H9 (cell line): ENCODE results near the gene STAMBPL1. TPM values are rescaled to one million over a fixed set of nuclear protein-coding genes. Genes with fewer than 3 reads are reported as not detected.

Experiments used
- DNase-seq: peaks from one replicate; pipeline ENCODE4 v3.0.0-alpha.2; 2017
- H2AFZ ChIP-seq: one replicate; pipeline ENCODE4 v1.6.1; 2013; ENCODE audit warnings: mild to moderate bottlenecking, low read length, control low read depth, moderate library complexity
- H2AK5ac ChIP-seq: 2 replicates; pipeline ENCODE4 v1.6.1; 2013; ENCODE audit warnings: low read length, control low read depth, mixed read lengths; ENCODE audit not compliant: insufficient read length
- H2BK120ac ChIP-seq: one replicate; pipeline ENCODE4 v1.6.1; 2013; ENCODE audit warnings: low read depth, mild to moderate bottlenecking, low read length, control low read depth, inconsistent platforms; ENCODE audit not compliant: poor library complexity, severe bottlenecking
- H2BK12ac ChIP-seq: 2 replicates; pipeline ENCODE4 v1.6.1; 2013; ENCODE audit warnings: low read length, control low read depth, mixed read lengths, low read depth; ENCODE audit not compliant: insufficient read length
- H2BK15ac ChIP-seq: 2 replicates; pipeline ENCODE4 v1.6.1; 2013; ENCODE audit warnings: low read depth, low read length, control low read depth
- H2BK20ac ChIP-seq: one replicate; pipeline ENCODE4 v1.6.1; 2013; ENCODE audit warnings: low read depth, mild to moderate bottlenecking, low read length, control low read depth, inconsistent platforms; ENCODE audit not compliant: poor library complexity, severe bottlenecking
- H2BK5ac ChIP-seq: 2 replicates; pipeline ENCODE4 v1.6.1; 2013; ENCODE audit warnings: low read length, control low read depth, mixed read lengths; ENCODE audit not compliant: insufficient read length
- H3K14ac ChIP-seq: 2 replicates; pipeline ENCODE4 v1.6.1; 2013; ENCODE audit warnings: low read length, control low read depth; ENCODE audit not compliant: insufficient read depth
- H3K18ac ChIP-seq: 2 replicates; pipeline ENCODE4 v1.6.1; 2013; ENCODE audit warnings: low read depth, mild to moderate bottlenecking, mixed read lengths, low read length, control low read depth; ENCODE audit not compliant: insufficient read length
- H3K23ac ChIP-seq: 2 replicates; pipeline ENCODE4 v1.6.1; 2013; ENCODE audit warnings: low read length, control low read depth, mixed read lengths, low read depth; ENCODE audit not compliant: insufficient read length
- H3K23me2 ChIP-seq: 2 replicates; pipeline ENCODE4 v1.6.1; 2013; ENCODE audit warnings: low read depth, mild to moderate bottlenecking, mixed read lengths, low read length, control low read depth; ENCODE audit not compliant: insufficient read length, poor library complexity, severe bottlenecking
- H3K27ac ChIP-seq: 2 replicates; pipeline ENCODE4 v1.5.1; 2013; ENCODE audit warnings: low read length, control low read depth, mixed read lengths, low read depth; ENCODE audit not compliant: insufficient read length
- H3K27me3 ChIP-seq: 2 replicates; pipeline ENCODE4 v1.6.1; 2013; ENCODE audit warnings: low read length, control low read depth, inconsistent platforms; ENCODE audit not compliant: insufficient read depth
- H3K4ac ChIP-seq: 2 replicates; pipeline ENCODE4 v1.6.1; 2013; ENCODE audit warnings: low read depth, mild to moderate bottlenecking, control low read depth, inconsistent platforms, low read length, moderate library complexity
- H3K4me1 ChIP-seq: 2 replicates; pipeline ENCODE4 v1.6.1; 2013; ENCODE audit warnings: low read length, control low read depth, inconsistent platforms; ENCODE audit not compliant: insufficient read depth
- H3K4me2 ChIP-seq: 2 replicates; pipeline ENCODE4 v1.6.1; 2013; ENCODE audit warnings: low read length, control low read depth, mixed read lengths; ENCODE audit not compliant: insufficient read length, insufficient read depth
- H3K56ac ChIP-seq: 2 replicates; pipeline ENCODE4 v1.6.1; 2013; ENCODE audit warnings: low read depth, mild to moderate bottlenecking, mixed read lengths, low read length, control low read depth; ENCODE audit not compliant: insufficient read length
- H3K79me1 ChIP-seq: 2 replicates; pipeline ENCODE4 v1.6.1; 2013; ENCODE audit warnings: low read depth, mild to moderate bottlenecking, moderate library complexity, low read length, control low read depth, inconsistent platforms; ENCODE audit not compliant: insufficient read depth, poor library complexity, severe bottlenecking
- H3K79me2 ChIP-seq: 2 replicates; pipeline ENCODE4 v1.6.1; 2013; ENCODE audit warnings: low read length, control low read depth, inconsistent platforms; ENCODE audit not compliant: insufficient read depth
- H3K9ac ChIP-seq: 2 replicates; pipeline ENCODE4 v1.6.1; 2013; ENCODE audit warnings: low read length, control low read depth, mixed read lengths; ENCODE audit not compliant: insufficient read length; ENCODE audit errors: extremely low read depth
- H3K9me3 ChIP-seq: one replicate; pipeline ENCODE4 v1.6.1; 2013; ENCODE audit warnings: low read depth, low read length, inconsistent platforms; ENCODE audit not compliant: control insufficient read depth
- H3T11ph ChIP-seq: one replicate; pipeline ENCODE4 v1.6.1; 2013; ENCODE audit warnings: mild to moderate bottlenecking, low read length, control low read depth, inconsistent platforms
- H4K20me1 ChIP-seq: one replicate; pipeline ENCODE4 v1.6.1; 2013; ENCODE audit not compliant: control insufficient read depth, insufficient read length, insufficient read depth
- H4K5ac ChIP-seq: 2 replicates; pipeline ENCODE4 v1.6.1; 2013; ENCODE audit warnings: low read depth, mild to moderate bottlenecking, mixed read lengths, low read length, control low read depth; ENCODE audit not compliant: insufficient read length
- H4K8ac ChIP-seq: replicated peaks from 2 replicates; pipeline ENCODE4 v1.6.1; 2013; ENCODE audit warnings: low read length, control low read depth, mixed read lengths, low read depth; ENCODE audit not compliant: insufficient read length
- H4K91ac ChIP-seq: 2 replicates; pipeline ENCODE4 v1.6.1; 2013; ENCODE audit warnings: low read depth, mild to moderate bottlenecking, moderate library complexity, mixed read lengths, low read length, control low read depth; ENCODE audit not compliant: insufficient read length
- H3K27ac Mint-ChIP-seq, 3 experiments: 2 replicates in 2 of 3; 3 replicates in 1 of 3; pipeline ENCODE4 v1.8.0; 2020 to 2021; ENCODE audit warnings: mixed read lengths in 3 of 3, mild to moderate bottlenecking in 1 of 3, moderate library complexity in 1 of 3
- H3K27me3 Mint-ChIP-seq: 2 replicates; pipeline ENCODE4 v1.8.0; 2021; ENCODE audit warnings: low read depth, mild to moderate bottlenecking, moderate library complexity, mixed read lengths
- H3K36me3 Mint-ChIP-seq, 3 experiments: 2 replicates in 2 of 3; 3 replicates in 1 of 3; pipeline ENCODE4 v1.8.0; 2020 to 2021; ENCODE audit warnings: low read depth in 3 of 3, mixed read lengths in 3 of 3; ENCODE audit not compliant: insufficient read depth in 1 of 3
- H3K4me1 Mint-ChIP-seq, 2 experiments: 2 replicates each; pipeline ENCODE4 v1.8.0; 2020; ENCODE audit warnings: mixed read lengths in 2 of 2
- H3K4me3 Mint-ChIP-seq, 2 experiments: 2 replicates in 1 of 2; 3 replicates in 1 of 2; pipeline ENCODE4 v1.8.0; 2020 to 2021; ENCODE audit warnings: mild to moderate bottlenecking in 2 of 2, mixed read lengths in 2 of 2, moderate library complexity in 1 of 2
- H3K9me3 Mint-ChIP-seq, 2 experiments: 2 replicates in 1 of 2; 3 replicates in 1 of 2; pipeline ENCODE4 v1.8.0; 2020; ENCODE audit warnings: mild to moderate bottlenecking in 2 of 2, mixed read lengths in 2 of 2, moderate library complexity in 1 of 2
- WGBS: extraction: QIAGEN DNeasy Blood & Tissue Kit; methylation state at CpG from one replicate; pipeline ENCODE4 v1.1.7; 2013; ENCODE audit warnings: missing lambda C conversion rate, low lambda C conversion rate, mixed read lengths; ENCODE audit not compliant: insufficient read length; ENCODE audit errors: extremely low coverage; 5-methylcytosine and 5-hydroxymethylcytosine counted together
- total RNA-seq: library from RNA; stranded (reverse); gene quantifications from 2 replicates; pipeline ENCODE4 v1.2.1, GENCODE V29; 2021
- TF ChIP-seq, protein P1 (sequence below): fragments of 200-600 bp; sonication (generic); conservative IDR thresholded peaks from 3 replicates; pipeline ENCODE4 v1.8.0; 2021; ENCODE audit warnings: antibody characterized with exemption, mild to moderate bottlenecking

STAMBPL1 gene
- total RNA-seq, 1 experiment from 2014 or later = 3.2 TPM

DNA sequence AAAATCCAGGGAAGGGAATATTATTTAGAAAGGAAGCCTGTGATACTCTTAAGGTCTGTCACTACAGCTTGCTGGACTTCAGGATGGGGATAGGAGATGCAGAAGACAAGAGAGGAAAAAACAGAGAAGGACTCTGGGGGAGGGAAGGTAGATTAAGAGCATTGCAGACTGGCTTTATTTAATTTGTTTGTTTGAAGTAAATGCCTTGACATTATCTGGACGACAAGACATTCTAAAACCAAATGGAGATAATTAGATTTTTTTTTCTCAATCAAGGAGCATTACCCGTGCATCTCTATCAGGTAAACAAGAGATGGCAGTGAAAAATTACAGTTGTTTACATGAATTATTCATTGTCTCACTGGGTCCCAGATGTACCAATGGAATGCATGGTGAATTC, 48.2 kb downstream of the STAMBPL1 start:
- Histone ChIP-seq H4K20me1 (no peaks in the 10 kb centered on the region), H3K79me2 (no peaks in the 10 kb centered on the region), H2BK15ac (no peak overlapping the region), H3K23me2 (no peaks in the 10 kb centered on the region), H3T11ph (no peak overlapping the region), H3K14ac (no peak overlapping the region), H2BK120ac (no peak overlapping the region), H3K27ac (no peak overlapping the region), H4K5ac (no peak overlapping the region), H2BK12ac (no peak overlapping the region), H3K9ac (no peak overlapping the region), H3K79me1 (no peaks in the 10 kb centered on the region), H2AFZ (no peak overlapping the region), H3K23ac (no peak overlapping the region), H3K9me3 (no peaks in the 10 kb centered on the region), H3K18ac (no peak overlapping the region), H2BK5ac (no peak overlapping the region), H3K4me2 (no peak overlapping the region), H2AK5ac (no peak overlapping the region), H2BK20ac (no peak overlapping the region), H4K91ac (no peak overlapping the region), H3K27me3 (no peaks in the 10 kb centered on the region), H3K4ac (no peak overlapping the region), H3K4me1 (no peaks in the 10 kb centered on the region; the same call in 1 of the 2 replicates), H3K56ac (no peak overlapping the region), H4K8ac (no peak overlapping the region)
- Mint-ChIP-seq H3K27ac (no peak overlapping the region), H3K9me3 (no peaks in the 10 kb centered on the region), H3K27me3 (no peaks in the 10 kb centered on the region), H3K4me3 (no peak overlapping the region), H3K4me1 (peaks cover 5 to 14% of the 10 kb centered on the region in 2 experiments), H3K36me3 (peaks cover 0 to 2% (median 0%) of the 10 kb centered on the region in 3 experiments; a peak in 1 of 7 replicates)
- WGBS = no CpG with 5 or more reads among the region's 2 CpGs
- DNase-seq = no peak
- TF ChIP-seq, protein P1, sequence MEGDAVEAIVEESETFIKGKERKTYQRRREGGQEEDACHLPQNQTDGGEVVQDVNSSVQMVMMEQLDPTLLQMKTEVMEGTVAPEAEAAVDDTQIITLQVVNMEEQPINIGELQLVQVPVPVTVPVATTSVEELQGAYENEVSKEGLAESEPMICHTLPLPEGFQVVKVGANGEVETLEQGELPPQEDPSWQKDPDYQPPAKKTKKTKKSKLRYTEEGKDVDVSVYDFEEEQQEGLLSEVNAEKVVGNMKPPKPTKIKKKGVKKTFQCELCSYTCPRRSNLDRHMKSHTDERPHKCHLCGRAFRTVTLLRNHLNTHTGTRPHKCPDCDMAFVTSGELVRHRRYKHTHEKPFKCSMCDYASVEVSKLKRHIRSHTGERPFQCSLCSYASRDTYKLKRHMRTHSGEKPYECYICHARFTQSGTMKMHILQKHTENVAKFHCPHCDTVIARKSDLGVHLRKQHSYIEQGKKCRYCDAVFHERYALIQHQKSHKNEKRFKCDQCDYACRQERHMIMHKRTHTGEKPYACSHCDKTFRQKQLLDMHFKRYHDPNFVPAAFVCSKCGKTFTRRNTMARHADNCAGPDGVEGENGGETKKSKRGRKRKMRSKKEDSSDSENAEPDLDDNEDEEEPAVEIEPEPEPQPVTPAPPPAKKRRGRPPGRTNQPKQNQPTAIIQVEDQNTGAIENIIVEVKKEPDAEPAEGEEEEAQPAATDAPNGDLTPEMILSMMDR = no peak
